Measurements from ENCODE around the gene NOP14. TPM values are rescaled to one million over a fixed set of nuclear protein-coding genes. Genes with fewer than 3 reads are reported as not detected.
"Not testable (repeated sequence)": the region's sequence is repeated elsewhere in the genome, so short reads cannot be mapped to it uniquely, and the experiment has no call there.

The NOP14 gene
- total and polyA plus RNA-seq, 4 donors: 6.1 to 16.9 (median 14.4) TPM

DNA sequence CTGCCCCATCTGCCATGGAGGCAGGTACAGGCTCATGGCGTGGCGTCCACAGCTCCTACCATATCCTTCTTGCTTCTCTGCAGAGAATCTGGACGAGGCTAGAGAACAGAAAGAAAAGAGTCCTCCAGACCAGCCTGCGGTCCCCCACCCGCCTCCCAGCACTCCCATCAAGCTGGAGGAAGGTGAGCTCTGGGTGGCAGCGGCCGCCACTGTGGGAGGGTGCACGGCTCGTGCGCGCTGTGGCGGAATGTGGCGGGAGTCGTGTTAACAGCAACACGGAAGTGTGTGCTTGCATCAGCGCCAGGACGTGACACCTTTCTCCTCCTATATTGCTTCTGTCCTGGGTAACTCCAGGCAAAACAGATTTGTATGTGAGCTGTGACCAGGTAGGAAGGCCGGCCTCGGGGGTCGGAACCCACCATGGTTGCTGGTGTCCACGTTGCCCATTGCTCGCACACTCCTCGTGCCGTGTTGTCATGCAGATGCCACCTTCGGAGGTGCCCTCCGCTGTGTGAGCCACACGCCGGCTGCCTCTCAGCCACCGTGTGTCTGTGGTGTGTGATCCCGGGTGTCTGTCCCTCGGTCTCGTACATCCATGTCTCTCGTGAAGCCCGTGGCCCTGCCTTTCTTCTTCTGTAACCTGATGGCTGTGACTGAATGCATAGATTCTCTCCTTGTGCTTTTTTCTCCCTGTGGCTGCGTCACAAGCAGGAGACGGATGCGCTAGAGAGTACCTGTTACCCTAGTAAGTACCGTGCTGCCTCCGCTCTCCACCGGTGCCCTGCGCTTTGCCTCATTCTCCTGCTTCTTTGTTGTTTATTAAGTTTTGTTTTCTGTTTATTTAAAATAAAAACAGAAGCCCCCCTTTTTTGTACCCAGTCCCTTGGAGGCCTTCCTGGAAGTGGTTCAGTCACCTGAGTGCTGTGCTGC lies 37.0 kb downstream of the NOP14 start:
- Histone ChIP-seq H3K27me3 (ENCODE audit: control insufficient read depth, insufficient read depth, low read length) (no peaks in the 10 kb centered on the region), H3K27ac (ENCODE audit: low read depth, low read length) (no peak overlapping the region), H3K4me3 (ENCODE audit: low read depth, low read length) (no peak overlapping the region), H3K36me3 (ENCODE audit: control insufficient read depth, insufficient read depth, low read length) (peaks cover 80% of the 10 kb centered on the region), H3K4me1 (ENCODE audit: control insufficient read depth, insufficient read depth, low read length) (peaks cover 20% of the 10 kb centered on the region), H3K9me3 (ENCODE audit: control insufficient read depth, insufficient read depth, low read length) (no peaks in the 10 kb centered on the region)
- WGBS (ENCODE audit: insufficient coverage): 95% methylated on average over 29 of the region's 41 CpGs
- DNase-seq (ENCODE audit: low read depth in 4 of 6, low spot score in 6 of 6): no peak

DNA sequence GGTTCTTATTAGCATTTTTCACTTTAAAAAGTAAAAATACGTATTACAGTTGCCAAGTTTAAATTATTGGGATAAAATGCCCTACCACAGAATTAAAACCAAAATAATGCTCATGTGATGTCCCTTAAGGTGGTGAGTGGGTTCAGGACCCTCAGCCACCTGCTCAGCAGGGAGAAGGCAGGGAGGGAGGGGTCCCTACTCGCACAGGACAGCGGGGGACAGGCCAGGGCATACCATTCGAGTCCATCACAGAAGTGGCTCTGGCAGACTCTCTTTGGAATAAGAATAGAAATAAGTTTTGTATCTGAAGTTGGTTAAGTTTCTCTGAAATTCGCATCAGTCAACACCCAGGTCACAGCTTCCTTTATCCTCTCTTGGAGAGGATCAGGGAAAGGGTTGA lies 37.7 kb downstream of the NOP14 start:
- no peak overlapping the region for H3K4me3 ChIP-seq (ENCODE audit: low read depth, low read length)
- no peak for DNase-seq (ENCODE audit: low read depth in 4 of 6, low spot score in 6 of 6)
- peaks cover 73% of the 10 kb centered on the region for H3K36me3 ChIP-seq (ENCODE audit: control insufficient read depth, insufficient read depth, low read length)
- no peak overlapping the region for H3K27ac ChIP-seq (ENCODE audit: low read depth, low read length)
- no peaks in the 10 kb centered on the region for H3K27me3 ChIP-seq (ENCODE audit: control insufficient read depth, insufficient read depth, low read length)
- WGBS (ENCODE audit: insufficient coverage): 91% methylated on average over 3 of the region's 5 CpGs
- peaks cover 20% of the 10 kb centered on the region for H3K4me1 ChIP-seq (ENCODE audit: control insufficient read depth, insufficient read depth, low read length)
- H3K9me3 ChIP-seq (ENCODE audit: control insufficient read depth, insufficient read depth, low read length): no peaks in the 10 kb centered on the region

DNA sequence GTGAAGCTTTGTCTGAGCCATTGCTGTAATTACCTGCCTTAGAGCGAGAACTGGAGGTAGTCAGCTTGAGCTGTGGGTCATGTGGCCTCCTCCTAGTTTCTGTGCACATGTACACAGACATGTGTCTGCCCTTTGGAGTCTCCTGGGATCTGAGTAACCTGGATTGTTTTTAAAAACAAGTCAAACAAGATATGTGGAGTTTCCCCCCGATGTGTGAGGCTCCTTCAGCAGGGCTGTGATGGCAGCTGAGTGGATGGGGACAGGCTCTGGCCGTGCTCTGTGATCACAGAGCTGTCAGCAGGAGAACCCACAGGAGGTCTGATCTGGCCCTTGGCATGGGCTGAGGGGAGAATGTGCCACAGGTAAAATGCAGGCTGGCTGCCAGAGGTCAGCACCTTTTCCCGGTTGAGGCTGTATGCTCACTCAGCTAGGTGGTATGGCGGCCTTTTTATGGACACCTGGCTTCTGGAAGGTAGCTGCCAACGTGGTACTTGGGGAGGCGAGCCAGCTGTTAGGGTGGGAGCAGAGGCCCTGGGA lies 38.4 kb downstream of the NOP14 start:
- Histone ChIP-seq H3K4me1 (ENCODE audit: control insufficient read depth, insufficient read depth, low read length) (peaks cover 20% of the 10 kb centered on the region), H3K27ac (ENCODE audit: low read depth, low read length) (no peak overlapping the region), H3K4me3 (ENCODE audit: low read depth, low read length) (no peak overlapping the region), H3K27me3 (ENCODE audit: control insufficient read depth, insufficient read depth, low read length) (no peaks in the 10 kb centered on the region), H3K9me3 (ENCODE audit: control insufficient read depth, insufficient read depth, low read length) (no peaks in the 10 kb centered on the region), H3K36me3 (ENCODE audit: control insufficient read depth, insufficient read depth, low read length) (peaks cover 67% of the 10 kb centered on the region)
- 91% methylated on average over 6 of the region's 7 CpGs for WGBS (ENCODE audit: insufficient coverage)
- no peak for DNase-seq (ENCODE audit: low read depth in 4 of 6, low spot score in 6 of 6)

DNA sequence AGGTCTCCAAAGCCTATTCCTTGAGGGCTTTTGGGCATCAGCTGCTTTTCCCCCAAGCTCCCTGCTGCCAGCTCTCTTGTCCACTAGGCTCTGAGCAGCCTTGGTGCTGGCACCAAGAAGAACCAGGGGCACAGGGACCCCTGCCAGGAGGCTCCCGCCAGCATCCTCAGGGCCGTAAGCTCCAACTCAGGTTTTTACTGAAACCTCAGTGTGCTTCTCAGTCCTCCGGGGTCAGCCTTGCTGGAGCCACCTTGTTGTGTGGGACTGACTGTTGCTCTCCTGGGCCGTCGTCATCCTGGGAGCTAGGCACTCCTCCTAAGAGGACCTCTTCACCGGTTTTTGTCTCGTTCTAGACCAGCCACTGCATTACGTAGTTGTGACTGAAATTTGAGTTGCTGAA lies 38.9 kb downstream of the NOP14 start:
- no peak for DNase-seq (ENCODE audit: low read depth in 4 of 6, low spot score in 6 of 6)

DNA sequence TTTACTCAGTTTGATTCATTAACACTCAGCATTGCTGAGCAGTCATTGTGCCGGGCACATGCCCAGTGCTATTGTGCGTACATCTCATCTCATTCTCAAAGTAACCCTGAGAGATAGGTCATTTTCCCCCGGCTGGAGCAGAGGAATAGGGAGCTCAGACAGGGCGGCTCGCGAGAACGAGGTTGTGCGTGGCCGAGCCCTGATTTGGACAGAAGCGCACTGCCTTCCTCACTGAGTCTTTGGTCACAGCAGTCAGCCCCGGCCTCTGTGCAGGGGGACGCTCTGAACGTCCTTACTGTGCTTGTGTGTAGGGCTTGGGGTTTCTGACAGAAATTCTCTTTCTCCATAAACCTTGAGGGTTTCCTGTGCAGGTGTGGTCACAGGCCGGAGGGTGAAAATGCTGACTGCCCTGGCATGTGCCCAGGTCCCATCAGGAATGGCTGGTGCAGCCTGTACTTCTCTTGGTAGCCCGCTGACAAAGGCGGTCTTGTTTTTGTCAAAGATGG lies 39.5 kb downstream of the NOP14 start:
- H3K9me3 ChIP-seq (ENCODE audit: control insufficient read depth, insufficient read depth, low read length): no peaks in the 10 kb centered on the region
- H3K4me3 ChIP-seq (ENCODE audit: low read depth, low read length): no peak overlapping the region
- H3K27me3 ChIP-seq (ENCODE audit: control insufficient read depth, insufficient read depth, low read length): no peaks in the 10 kb centered on the region
- H3K4me1 ChIP-seq (ENCODE audit: control insufficient read depth, insufficient read depth, low read length): peaks cover 20% of the 10 kb centered on the region
- H3K36me3 ChIP-seq (ENCODE audit: control insufficient read depth, insufficient read depth, low read length): peaks cover 57% of the 10 kb centered on the region
- WGBS (ENCODE audit: insufficient coverage): 59% methylated on average over 14 of the region's 16 CpGs
- H3K27ac ChIP-seq (ENCODE audit: low read depth, low read length): no peak overlapping the region
- no peak for DNase-seq (ENCODE audit: low read depth in 4 of 6, low spot score in 6 of 6)

More for the DNA sequence above, 38.9 kb downstream of the NOP14 start:
- H3K36me3 ChIP-seq (ENCODE audit: control insufficient read depth, insufficient read depth, low read length): peaks cover 62% of the 10 kb centered on the region
- no peaks in the 10 kb centered on the region for H3K27me3 ChIP-seq (ENCODE audit: control insufficient read depth, insufficient read depth, low read length)
- H3K4me1 ChIP-seq (ENCODE audit: control insufficient read depth, insufficient read depth, low read length): peaks cover 20% of the 10 kb centered on the region
- no peak overlapping the region for H3K27ac ChIP-seq (ENCODE audit: low read depth, low read length)
- H3K4me3 ChIP-seq (ENCODE audit: low read depth, low read length): no peak overlapping the region
- 81% methylated on average over 7 of the region's 8 CpGs for WGBS (ENCODE audit: insufficient coverage)
- H3K9me3 ChIP-seq (ENCODE audit: control insufficient read depth, insufficient read depth, low read length): no peaks in the 10 kb centered on the region

DNA sequence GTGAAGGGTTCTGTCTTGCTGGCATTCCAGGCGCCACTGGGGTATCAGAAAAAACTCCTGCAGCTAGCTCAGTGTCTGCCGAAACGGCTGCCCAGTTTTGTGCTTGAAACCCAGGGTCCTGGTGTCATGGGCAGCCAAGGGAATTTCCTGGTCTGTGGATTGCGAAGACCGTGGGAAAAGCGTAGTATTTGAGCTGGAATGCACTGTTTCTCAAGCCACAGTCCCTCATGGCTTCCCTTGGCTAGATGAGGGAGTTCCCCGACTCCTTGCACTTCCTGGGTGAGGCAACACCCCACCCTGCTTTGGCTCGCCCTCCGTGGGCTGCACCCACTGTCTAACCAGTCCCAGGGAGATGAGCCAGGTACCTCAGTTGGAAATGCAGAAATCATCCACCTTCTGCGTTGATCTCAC lies 40.1 kb downstream of the NOP14 start:
- peaks cover 51% of the 10 kb centered on the region for H3K36me3 ChIP-seq (ENCODE audit: control insufficient read depth, insufficient read depth, low read length)
- no peak overlapping the region for H3K4me3 ChIP-seq (ENCODE audit: low read depth, low read length)
- peaks cover 20% of the 10 kb centered on the region for H3K4me1 ChIP-seq (ENCODE audit: control insufficient read depth, insufficient read depth, low read length)
- DNase-seq (ENCODE audit: low read depth in 4 of 6, low spot score in 6 of 6): no peak
- H3K9me3 ChIP-seq (ENCODE audit: control insufficient read depth, insufficient read depth, low read length): no peaks in the 10 kb centered on the region
- no peaks in the 10 kb centered on the region for H3K27me3 ChIP-seq (ENCODE audit: control insufficient read depth, insufficient read depth, low read length)
- 91% methylated on average over 10 of the region's 10 CpGs for WGBS (ENCODE audit: insufficient coverage)
- H3K27ac ChIP-seq (ENCODE audit: low read depth, low read length): no peak overlapping the region

DNA sequence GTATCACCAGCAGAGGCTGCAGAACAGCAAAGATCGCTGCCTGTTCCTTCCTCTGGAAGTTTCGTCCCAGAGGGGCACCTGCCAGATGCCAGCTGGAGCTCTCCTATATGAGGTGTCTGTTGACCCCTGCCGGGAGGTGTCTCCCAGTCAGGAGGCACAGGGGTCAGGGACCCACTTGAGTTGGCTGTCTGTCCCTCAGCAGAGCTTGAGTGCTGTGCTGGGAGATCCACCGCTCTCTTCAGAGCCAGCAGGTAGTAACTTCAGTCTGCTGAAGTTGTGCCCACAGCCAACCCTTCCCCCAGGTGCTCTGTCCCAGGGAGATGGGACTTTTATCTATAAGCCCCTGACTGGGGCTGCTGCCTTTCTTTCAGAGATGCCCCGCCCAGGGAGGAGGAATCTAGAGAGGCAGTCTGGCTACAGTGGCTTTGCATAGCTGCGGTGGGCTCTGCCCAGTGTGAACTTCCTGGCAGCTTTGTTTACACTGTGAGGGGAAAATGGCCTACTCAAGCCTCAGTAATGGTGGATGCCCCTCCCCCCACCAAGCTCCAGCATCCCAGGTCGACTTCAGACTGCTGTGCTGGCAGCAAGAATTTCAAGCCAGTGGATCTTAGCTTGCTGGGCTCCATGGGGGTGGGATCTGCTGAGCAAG lies 40.6 kb downstream of the NOP14 start:
- not testable (repeated sequence) for H3K9me3 ChIP-seq (ENCODE audit: control insufficient read depth, insufficient read depth, low read length)

DNA sequence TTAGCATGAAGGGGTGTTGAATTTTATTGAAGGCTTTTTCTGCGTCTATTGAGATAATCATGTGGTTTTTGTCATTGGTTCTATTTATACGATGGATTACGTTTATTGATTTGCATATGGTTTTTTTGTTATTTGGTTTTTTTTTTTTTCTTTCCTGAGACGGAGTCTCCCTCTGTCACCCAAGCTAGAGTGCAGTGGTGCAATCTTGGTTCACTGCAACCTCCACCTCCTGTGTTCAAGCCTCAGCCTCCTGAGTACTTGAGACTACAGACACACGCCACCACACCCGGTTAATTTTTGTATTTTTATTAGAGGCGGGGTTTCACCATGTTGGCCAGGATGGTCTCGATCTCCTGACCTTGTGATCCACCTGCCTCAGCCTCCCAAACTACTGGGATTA lies 44.5 kb downstream of the NOP14 start:
- not testable (repeated sequence) for H3K27me3 ChIP-seq (ENCODE audit: control insufficient read depth, insufficient read depth, low read length); H3K9me3 ChIP-seq (ENCODE audit: control insufficient read depth, insufficient read depth, low read length); H3K4me1 ChIP-seq (ENCODE audit: control insufficient read depth, insufficient read depth, low read length); H3K27ac ChIP-seq (ENCODE audit: low read depth, low read length); H3K4me3 ChIP-seq (ENCODE audit: low read depth, low read length); DNase-seq (ENCODE audit: low read depth in 4 of 6, low spot score in 6 of 6)
- H3K36me3 ChIP-seq (ENCODE audit: control insufficient read depth, insufficient read depth, low read length): peaks cover 37% of the 10 kb centered on the region
- WGBS (ENCODE audit: insufficient coverage): 95% methylated on average over 3 of the region's 8 CpGs

More for the DNA sequence above, 40.6 kb downstream of the NOP14 start:
- Histone ChIP-seq H3K4me1 (ENCODE audit: control insufficient read depth, insufficient read depth, low read length) (peaks cover 20% of the 10 kb centered on the region), H3K36me3 (ENCODE audit: control insufficient read depth, insufficient read depth, low read length) (peaks cover 46% of the 10 kb centered on the region)
- not testable (repeated sequence) for H3K27ac ChIP-seq (ENCODE audit: low read depth, low read length); H3K4me3 ChIP-seq (ENCODE audit: low read depth, low read length); DNase-seq (ENCODE audit: low read depth in 4 of 6, low spot score in 6 of 6); H3K27me3 ChIP-seq (ENCODE audit: control insufficient read depth, insufficient read depth, low read length)
- 88% methylated on average over 4 of the region's 7 CpGs for WGBS (ENCODE audit: insufficient coverage)

DNA sequence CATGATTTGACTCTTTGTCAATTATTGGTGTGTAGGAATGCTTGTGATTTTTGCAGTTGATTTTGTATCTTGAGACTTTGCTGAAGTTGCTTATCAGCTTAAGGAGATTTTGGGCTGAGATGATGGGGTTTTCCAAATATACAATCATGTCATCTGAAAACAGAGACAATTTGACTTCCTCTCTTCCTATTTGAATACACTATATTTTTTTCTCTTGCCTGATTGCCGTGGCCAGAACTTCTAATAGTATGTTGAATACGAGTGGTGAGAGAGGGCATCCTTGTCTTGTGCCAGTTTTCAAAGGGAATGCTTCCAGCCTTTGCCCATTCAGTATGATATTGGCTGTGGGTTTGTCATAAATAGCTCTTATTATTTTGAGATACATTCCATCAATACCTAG lies 44.9 kb downstream of the NOP14 start:
- no CpG with 5 or more reads among the region's 2 CpGs for WGBS (ENCODE audit: insufficient coverage)
- not testable (repeated sequence) for H3K27ac ChIP-seq (ENCODE audit: low read depth, low read length); H3K27me3 ChIP-seq (ENCODE audit: control insufficient read depth, insufficient read depth, low read length)

More for the DNA sequence above, 44.9 kb downstream of the NOP14 start:
- not testable (repeated sequence) for H3K9me3 ChIP-seq (ENCODE audit: control insufficient read depth, insufficient read depth, low read length); H3K4me1 ChIP-seq (ENCODE audit: control insufficient read depth, insufficient read depth, low read length); H3K4me3 ChIP-seq (ENCODE audit: low read depth, low read length); DNase-seq (ENCODE audit: low read depth in 4 of 6, low spot score in 6 of 6)
- peaks cover 37% of the 10 kb centered on the region for H3K36me3 ChIP-seq (ENCODE audit: control insufficient read depth, insufficient read depth, low read length)
